ENCODE results near the gene SLC4A1.
A peak's percentile ranks its signal among the peaks of the same experiment; 100 is the strongest.

Gene SLC4A1

GRCh38 chr17:44310188-44310587, 42.3 kb upstream of the SLC4A1 start:
- peaks cover 8% of the 10 kb centered on the region for H4K20me1 ChIP-seq (ENCODE audit: insufficient read depth, low read length)
- no peak overlapping the region for H3K27ac ChIP-seq (ENCODE audit: low read length)
- H2AFZ ChIP-seq (ENCODE audit: low read depth, low read length), result no peak overlapping the region
- DNase-seq (no peak), ATAC-seq (ENCODE audit: insufficient read depth, low read depth) (no peak)
- H3K9ac ChIP-seq (ENCODE audit: low read depth, low read length), result no peak overlapping the region
- peaks cover 6% of the 10 kb centered on the region for H3K27me3 ChIP-seq (ENCODE audit: insufficient read depth, low read length, poor library complexity)
- no peak overlapping the region for H3K4me2 ChIP-seq (ENCODE audit: insufficient read depth, low read length)
- no peak overlapping the region for H3K4me3 ChIP-seq (ENCODE audit: low read depth in 1 of 2, low read length in 2 of 2)
- no peaks in the 10 kb centered on the region for H3K79me2 ChIP-seq (ENCODE audit: insufficient read depth, low read length)
- no peaks in the 10 kb centered on the region for H3K9me3 ChIP-seq (ENCODE audit: insufficient read depth, low read length, severe bottlenecking)
- no peaks in the 10 kb centered on the region for H3K36me3 ChIP-seq (ENCODE audit: insufficient read depth, low read length)
- peaks cover 19% of the 10 kb centered on the region for H3K4me1 ChIP-seq (ENCODE audit: insufficient read depth, low read length)
- no peak for TF ChIP-seq EZH2 (IDR thresholded peaks at IDR 0.05; ENCODE audit: borderline replicate concordance, low read depth, low read length, severe bottlenecking)
- TF ChIP-seq, protein P1, sequence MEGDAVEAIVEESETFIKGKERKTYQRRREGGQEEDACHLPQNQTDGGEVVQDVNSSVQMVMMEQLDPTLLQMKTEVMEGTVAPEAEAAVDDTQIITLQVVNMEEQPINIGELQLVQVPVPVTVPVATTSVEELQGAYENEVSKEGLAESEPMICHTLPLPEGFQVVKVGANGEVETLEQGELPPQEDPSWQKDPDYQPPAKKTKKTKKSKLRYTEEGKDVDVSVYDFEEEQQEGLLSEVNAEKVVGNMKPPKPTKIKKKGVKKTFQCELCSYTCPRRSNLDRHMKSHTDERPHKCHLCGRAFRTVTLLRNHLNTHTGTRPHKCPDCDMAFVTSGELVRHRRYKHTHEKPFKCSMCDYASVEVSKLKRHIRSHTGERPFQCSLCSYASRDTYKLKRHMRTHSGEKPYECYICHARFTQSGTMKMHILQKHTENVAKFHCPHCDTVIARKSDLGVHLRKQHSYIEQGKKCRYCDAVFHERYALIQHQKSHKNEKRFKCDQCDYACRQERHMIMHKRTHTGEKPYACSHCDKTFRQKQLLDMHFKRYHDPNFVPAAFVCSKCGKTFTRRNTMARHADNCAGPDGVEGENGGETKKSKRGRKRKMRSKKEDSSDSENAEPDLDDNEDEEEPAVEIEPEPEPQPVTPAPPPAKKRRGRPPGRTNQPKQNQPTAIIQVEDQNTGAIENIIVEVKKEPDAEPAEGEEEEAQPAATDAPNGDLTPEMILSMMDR (IDR thresholded peaks at IDR 0.05; ENCODE audit: borderline replicate concordance, extremely low read depth, low read length, poor library complexity, severe bottlenecking), result no peak

DNA sequence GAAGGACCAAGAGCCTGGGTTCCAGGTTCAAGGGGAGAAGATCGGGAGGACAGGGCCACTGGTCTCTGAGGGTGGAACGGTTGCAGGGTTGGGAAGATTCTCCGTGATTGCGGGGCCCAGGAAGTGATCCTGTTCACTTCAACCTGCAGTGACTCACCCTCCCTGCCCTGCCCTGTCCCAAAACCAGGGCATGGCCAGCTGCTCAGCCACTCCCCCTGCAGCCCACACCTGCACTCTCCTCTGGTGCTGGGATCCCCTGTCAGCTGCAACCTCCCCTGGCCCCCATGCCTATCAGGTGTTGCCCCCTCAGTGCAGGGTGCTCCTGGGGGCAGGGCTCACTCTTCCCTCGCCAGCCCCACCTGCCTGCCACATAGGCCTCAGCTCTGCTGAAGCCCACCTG, 41.5 kb upstream of the SLC4A1 start:
- ATAC-seq (ENCODE audit: insufficient read depth, low read depth) (no peak), DNase-seq (no peak)
- Histone ChIP-seq H3K4me3 (ENCODE audit: low read depth in 1 of 2, low read length in 2 of 2) (no peak overlapping the region), H3K4me1 (ENCODE audit: insufficient read depth, low read length) (peaks cover 19% of the 10 kb centered on the region), H3K4me2 (ENCODE audit: insufficient read depth, low read length) (no peak overlapping the region), H4K20me1 (ENCODE audit: insufficient read depth, low read length) (peaks cover 8% of the 10 kb centered on the region; the same call in 1 of the 2 replicates), H3K36me3 (ENCODE audit: insufficient read depth, low read length) (no peaks in the 10 kb centered on the region), H3K27me3 (ENCODE audit: insufficient read depth, low read length, poor library complexity) (no peaks in the 10 kb centered on the region), H3K27ac (ENCODE audit: low read length) (no peak overlapping the region), H2AFZ (ENCODE audit: low read depth, low read length) (no peak overlapping the region), H3K79me2 (ENCODE audit: insufficient read depth, low read length) (no peaks in the 10 kb centered on the region), H3K9ac (ENCODE audit: low read depth, low read length) (no peak overlapping the region), H3K9me3 (ENCODE audit: insufficient read depth, low read length, severe bottlenecking) (no peaks in the 10 kb centered on the region)
- no peak for TF ChIP-seq EZH2 (IDR thresholded peaks at IDR 0.05; ENCODE audit: borderline replicate concordance, low read depth, low read length, severe bottlenecking)
- TF ChIP-seq, protein P1 (IDR thresholded peaks at IDR 0.05; ENCODE audit: borderline replicate concordance, extremely low read depth, low read length, poor library complexity, severe bottlenecking), result no peak

- peak; percentile 20 for DNase-seq
- Histone ChIP-seq H3K27me3 (ENCODE audit: insufficient read depth, low read length, poor library complexity) (no peaks in the 10 kb centered on the region), H3K9me3 (ENCODE audit: insufficient read depth, low read length, severe bottlenecking) (no peaks in the 10 kb centered on the region), H3K4me3 (ENCODE audit: low read depth in 1 of 2, low read length in 2 of 2) (no peak overlapping the region), H2AFZ (ENCODE audit: low read depth, low read length) (no peak overlapping the region), H3K9ac (ENCODE audit: low read depth, low read length) (no peak overlapping the region), H3K4me2 (ENCODE audit: insufficient read depth, low read length) (peak overlapping the region; percentile 72), H3K36me3 (ENCODE audit: insufficient read depth, low read length) (no peaks in the 10 kb centered on the region), H3K27ac (ENCODE audit: low read length) (no peak overlapping the region), H3K4me1 (ENCODE audit: insufficient read depth, low read length) (peaks cover 19% of the 10 kb centered on the region), H3K79me2 (ENCODE audit: insufficient read depth, low read length) (no peaks in the 10 kb centered on the region), H4K20me1 (ENCODE audit: insufficient read depth, low read length) (peaks cover 5% of the 10 kb centered on the region; the same call in 1 of the 2 replicates)
- ATAC-seq (ENCODE audit: insufficient read depth, low read depth), result no peak
- TF ChIP-seq, protein P1 (IDR thresholded peaks at IDR 0.05; ENCODE audit: borderline replicate concordance, extremely low read depth, low read length, poor library complexity, severe bottlenecking), result no peak
- TF ChIP-seq EZH2 (IDR thresholded peaks at IDR 0.05; ENCODE audit: borderline replicate concordance, low read depth, low read length, severe bottlenecking), result no peak
Measured at GRCh38 chr17:44308865-44309264, 40.9 kb upstream of the SLC4A1 start.

Measured in DND-41 (cell line).